H9 (cell line): ENCODE measurements around the gene VIM. TPM values are rescaled to one million over a fixed set of nuclear protein-coding genes. Genes with fewer than 3 reads are reported as not detected.

Experiments used
- DNase-seq: peaks from one replicate; pipeline ENCODE4 v3.0.0-alpha.2; 2017
- H2AFZ ChIP-seq: one replicate; pipeline ENCODE4 v1.6.1; 2013; ENCODE audit warnings: mild to moderate bottlenecking, low read length, control low read depth, moderate library complexity
- H2AK5ac ChIP-seq: 2 replicates; pipeline ENCODE4 v1.6.1; 2013; ENCODE audit warnings: low read length, control low read depth, mixed read lengths; ENCODE audit not compliant: insufficient read length
- H2BK120ac ChIP-seq: one replicate; pipeline ENCODE4 v1.6.1; 2013; ENCODE audit warnings: low read depth, mild to moderate bottlenecking, low read length, control low read depth, inconsistent platforms; ENCODE audit not compliant: poor library complexity, severe bottlenecking
- H2BK12ac ChIP-seq: 2 replicates; pipeline ENCODE4 v1.6.1; 2013; ENCODE audit warnings: low read length, control low read depth, mixed read lengths, low read depth; ENCODE audit not compliant: insufficient read length
- H2BK15ac ChIP-seq: 2 replicates; pipeline ENCODE4 v1.6.1; 2013; ENCODE audit warnings: low read depth, low read length, control low read depth
- H2BK20ac ChIP-seq: one replicate; pipeline ENCODE4 v1.6.1; 2013; ENCODE audit warnings: low read depth, mild to moderate bottlenecking, low read length, control low read depth, inconsistent platforms; ENCODE audit not compliant: poor library complexity, severe bottlenecking
- H2BK5ac ChIP-seq: 2 replicates; pipeline ENCODE4 v1.6.1; 2013; ENCODE audit warnings: low read length, control low read depth, mixed read lengths; ENCODE audit not compliant: insufficient read length
- H3K14ac ChIP-seq: 2 replicates; pipeline ENCODE4 v1.6.1; 2013; ENCODE audit warnings: low read length, control low read depth; ENCODE audit not compliant: insufficient read depth
- H3K18ac ChIP-seq: 2 replicates; pipeline ENCODE4 v1.6.1; 2013; ENCODE audit warnings: low read depth, mild to moderate bottlenecking, mixed read lengths, low read length, control low read depth; ENCODE audit not compliant: insufficient read length
- H3K23ac ChIP-seq: 2 replicates; pipeline ENCODE4 v1.6.1; 2013; ENCODE audit warnings: low read length, control low read depth, mixed read lengths, low read depth; ENCODE audit not compliant: insufficient read length
- H3K23me2 ChIP-seq: 2 replicates; pipeline ENCODE4 v1.6.1; 2013; ENCODE audit warnings: low read depth, mild to moderate bottlenecking, mixed read lengths, low read length, control low read depth; ENCODE audit not compliant: insufficient read length, poor library complexity, severe bottlenecking
- H3K27ac ChIP-seq: 2 replicates; pipeline ENCODE4 v1.5.1; 2013; ENCODE audit warnings: low read length, control low read depth, mixed read lengths, low read depth; ENCODE audit not compliant: insufficient read length
- H3K27me3 ChIP-seq: 2 replicates; pipeline ENCODE4 v1.6.1; 2013; ENCODE audit warnings: low read length, control low read depth, inconsistent platforms; ENCODE audit not compliant: insufficient read depth
- H3K4ac ChIP-seq: 2 replicates; pipeline ENCODE4 v1.6.1; 2013; ENCODE audit warnings: low read depth, mild to moderate bottlenecking, control low read depth, inconsistent platforms, low read length, moderate library complexity
- H3K4me1 ChIP-seq: 2 replicates; pipeline ENCODE4 v1.6.1; 2013; ENCODE audit warnings: low read length, control low read depth, inconsistent platforms; ENCODE audit not compliant: insufficient read depth
- H3K4me2 ChIP-seq: 2 replicates; pipeline ENCODE4 v1.6.1; 2013; ENCODE audit warnings: low read length, control low read depth, mixed read lengths; ENCODE audit not compliant: insufficient read length, insufficient read depth
- H3K56ac ChIP-seq: 2 replicates; pipeline ENCODE4 v1.6.1; 2013; ENCODE audit warnings: low read depth, mild to moderate bottlenecking, mixed read lengths, low read length, control low read depth; ENCODE audit not compliant: insufficient read length
- H3K79me1 ChIP-seq: 2 replicates; pipeline ENCODE4 v1.6.1; 2013; ENCODE audit warnings: low read depth, mild to moderate bottlenecking, moderate library complexity, low read length, control low read depth, inconsistent platforms; ENCODE audit not compliant: insufficient read depth, poor library complexity, severe bottlenecking
- H3K79me2 ChIP-seq: 2 replicates; pipeline ENCODE4 v1.6.1; 2013; ENCODE audit warnings: low read length, control low read depth, inconsistent platforms; ENCODE audit not compliant: insufficient read depth
- H3K9ac ChIP-seq: 2 replicates; pipeline ENCODE4 v1.6.1; 2013; ENCODE audit warnings: low read length, control low read depth, mixed read lengths; ENCODE audit not compliant: insufficient read length; ENCODE audit errors: extremely low read depth
- H3K9me3 ChIP-seq: one replicate; pipeline ENCODE4 v1.6.1; 2013; ENCODE audit warnings: low read depth, low read length, inconsistent platforms; ENCODE audit not compliant: control insufficient read depth
- H3T11ph ChIP-seq: one replicate; pipeline ENCODE4 v1.6.1; 2013; ENCODE audit warnings: mild to moderate bottlenecking, low read length, control low read depth, inconsistent platforms
- H4K20me1 ChIP-seq: one replicate; pipeline ENCODE4 v1.6.1; 2013; ENCODE audit not compliant: control insufficient read depth, insufficient read length, insufficient read depth
- H4K5ac ChIP-seq: 2 replicates; pipeline ENCODE4 v1.6.1; 2013; ENCODE audit warnings: low read depth, mild to moderate bottlenecking, mixed read lengths, low read length, control low read depth; ENCODE audit not compliant: insufficient read length
- H4K8ac ChIP-seq: replicated peaks from 2 replicates; pipeline ENCODE4 v1.6.1; 2013; ENCODE audit warnings: low read length, control low read depth, mixed read lengths, low read depth; ENCODE audit not compliant: insufficient read length
- H4K91ac ChIP-seq: 2 replicates; pipeline ENCODE4 v1.6.1; 2013; ENCODE audit warnings: low read depth, mild to moderate bottlenecking, moderate library complexity, mixed read lengths, low read length, control low read depth; ENCODE audit not compliant: insufficient read length
- H3K27ac Mint-ChIP-seq, 3 experiments: 2 replicates in 2 of 3; 3 replicates in 1 of 3; pipeline ENCODE4 v1.8.0; 2020 to 2021; ENCODE audit warnings: mixed read lengths in 3 of 3, mild to moderate bottlenecking in 1 of 3, moderate library complexity in 1 of 3
- H3K27me3 Mint-ChIP-seq: 2 replicates; pipeline ENCODE4 v1.8.0; 2021; ENCODE audit warnings: low read depth, mild to moderate bottlenecking, moderate library complexity, mixed read lengths
- H3K36me3 Mint-ChIP-seq, 3 experiments: 2 replicates in 2 of 3; 3 replicates in 1 of 3; pipeline ENCODE4 v1.8.0; 2020 to 2021; ENCODE audit warnings: low read depth in 3 of 3, mixed read lengths in 3 of 3; ENCODE audit not compliant: insufficient read depth in 1 of 3
- H3K4me1 Mint-ChIP-seq, 2 experiments: 2 replicates each; pipeline ENCODE4 v1.8.0; 2020; ENCODE audit warnings: mixed read lengths in 2 of 2
- H3K4me3 Mint-ChIP-seq, 2 experiments: 2 replicates in 1 of 2; 3 replicates in 1 of 2; pipeline ENCODE4 v1.8.0; 2020 to 2021; ENCODE audit warnings: mild to moderate bottlenecking in 2 of 2, mixed read lengths in 2 of 2, moderate library complexity in 1 of 2
- H3K9me3 Mint-ChIP-seq, 2 experiments: 2 replicates in 1 of 2; 3 replicates in 1 of 2; pipeline ENCODE4 v1.8.0; 2020; ENCODE audit warnings: mild to moderate bottlenecking in 2 of 2, mixed read lengths in 2 of 2, moderate library complexity in 1 of 2
- WGBS: extraction: QIAGEN DNeasy Blood & Tissue Kit; methylation state at CpG from one replicate; pipeline ENCODE4 v1.1.7; 2013; ENCODE audit warnings: missing lambda C conversion rate, low lambda C conversion rate, mixed read lengths; ENCODE audit not compliant: insufficient read length; ENCODE audit errors: extremely low coverage; 5-methylcytosine and 5-hydroxymethylcytosine counted together
- total RNA-seq: library from RNA; stranded (reverse); gene quantifications from 2 replicates; pipeline ENCODE4 v1.2.1, GENCODE V29; 2021
- TF ChIP-seq, protein P1 (sequence below): fragments of 200-600 bp; sonication (generic); conservative IDR thresholded peaks from 3 replicates; pipeline ENCODE4 v1.8.0; 2021; ENCODE audit warnings: antibody characterized with exemption, mild to moderate bottlenecking

VIM gene
- total RNA-seq, 1 experiment from 2014 or later: 232 TPM

DNA sequence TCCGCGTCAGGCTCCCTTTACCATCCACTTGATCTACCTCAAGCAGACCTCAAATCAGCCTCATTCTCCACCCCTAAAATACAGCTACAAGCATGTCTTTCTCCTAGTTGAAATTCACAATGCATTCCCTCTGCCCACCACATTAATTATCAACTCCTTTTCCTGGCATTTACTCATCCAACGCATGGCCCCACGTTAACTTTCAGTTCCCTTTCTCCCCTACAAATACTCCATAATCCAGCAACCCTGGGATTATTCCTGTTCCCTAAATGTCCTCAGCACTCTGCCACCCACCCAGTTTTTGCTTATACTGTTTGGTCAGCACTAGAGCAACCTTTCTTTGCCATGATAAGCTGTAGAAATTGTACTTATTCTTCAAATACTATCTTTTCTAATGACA lies 5.7 kb upstream of the VIM start:
- Histone ChIP-seq H4K20me1 (no peaks in the 10 kb centered on the region), H4K8ac (no peak overlapping the region), H3K9me3 (no peaks in the 10 kb centered on the region), H3K56ac (no peak overlapping the region), H4K91ac (no peak overlapping the region), H3K4ac (no peak overlapping the region), H3K4me1 (peaks cover 4% of the 10 kb centered on the region; the same call in 1 of the 2 replicates), H3K14ac (no peak overlapping the region; the same call in 1 of the 2 replicates), H2BK20ac (no peak overlapping the region), H3K27ac (no peak overlapping the region), H2BK15ac (no peak overlapping the region), H2BK12ac (no peak overlapping the region), H2AFZ (no peak overlapping the region), H3K27me3 (peaks cover 3% of the 10 kb centered on the region; the same call in 1 of the 2 replicates), H3K23me2 (no peaks in the 10 kb centered on the region), H2BK5ac (no peak overlapping the region), H3K4me2 (no peak overlapping the region), H3K79me2 (no peaks in the 10 kb centered on the region), H2AK5ac (no peak overlapping the region), H3K9ac (no peak overlapping the region), H4K5ac (no peak overlapping the region), H2BK120ac (no peak overlapping the region), H3K23ac (no peak overlapping the region), H3K79me1 (no peaks in the 10 kb centered on the region), H3K18ac (no peak overlapping the region), H3T11ph (no peak overlapping the region)
- Mint-ChIP-seq H3K36me3 (no peaks in the 10 kb centered on the region; a peak in 1 of 7 replicates), H3K27ac (peak overlapping the region in 1 of 3 experiments; percentile 31; a peak in 3 of 7 replicates), H3K27me3 (peaks cover 10% of the 10 kb centered on the region), H3K4me3 (no peak overlapping the region), H3K4me1 (peaks cover 40% of the 10 kb centered on the region in 2 experiments), H3K9me3 (no peaks in the 10 kb centered on the region)
- TF ChIP-seq, protein P1, sequence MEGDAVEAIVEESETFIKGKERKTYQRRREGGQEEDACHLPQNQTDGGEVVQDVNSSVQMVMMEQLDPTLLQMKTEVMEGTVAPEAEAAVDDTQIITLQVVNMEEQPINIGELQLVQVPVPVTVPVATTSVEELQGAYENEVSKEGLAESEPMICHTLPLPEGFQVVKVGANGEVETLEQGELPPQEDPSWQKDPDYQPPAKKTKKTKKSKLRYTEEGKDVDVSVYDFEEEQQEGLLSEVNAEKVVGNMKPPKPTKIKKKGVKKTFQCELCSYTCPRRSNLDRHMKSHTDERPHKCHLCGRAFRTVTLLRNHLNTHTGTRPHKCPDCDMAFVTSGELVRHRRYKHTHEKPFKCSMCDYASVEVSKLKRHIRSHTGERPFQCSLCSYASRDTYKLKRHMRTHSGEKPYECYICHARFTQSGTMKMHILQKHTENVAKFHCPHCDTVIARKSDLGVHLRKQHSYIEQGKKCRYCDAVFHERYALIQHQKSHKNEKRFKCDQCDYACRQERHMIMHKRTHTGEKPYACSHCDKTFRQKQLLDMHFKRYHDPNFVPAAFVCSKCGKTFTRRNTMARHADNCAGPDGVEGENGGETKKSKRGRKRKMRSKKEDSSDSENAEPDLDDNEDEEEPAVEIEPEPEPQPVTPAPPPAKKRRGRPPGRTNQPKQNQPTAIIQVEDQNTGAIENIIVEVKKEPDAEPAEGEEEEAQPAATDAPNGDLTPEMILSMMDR: no peak
- 100% methylated on average over 2 of the region's 4 CpGs for WGBS
- no peak for DNase-seq
